H54 (cell line): ENCODE measurements around the gene SCUBE1.

Experiments
- DNase-seq: peaks from one replicate; pipeline ENCODE4 v3.0.0; 2011; ENCODE audit warnings: low spot score, mixed read lengths; ENCODE audit not compliant: insufficient read length
- FAIRE-seq: peaks from 3 replicates; lab custom pipeline; 2011; peaks lifted over from hg19 to GRCh38; lab: Jason Lieb, UNC
- POLR2A ChIP-seq: IDR thresholded peaks from 2 replicates; pipeline ENCODE4 v1.6.1; 2011; ENCODE audit warnings: low read depth, mild to moderate bottlenecking, low read length

The SCUBE1 gene

GRCh38 chr22:43297270-43298061 is 45.7 kb downstream of the SCUBE1 start:
- FAIRE-seq: no peak
- TF ChIP-seq POLR2A: no peak
- DNase-seq: no peak

GRCh38 chr22:43296276-43296902 is 46.8 kb downstream of the SCUBE1 start:
- TF ChIP-seq POLR2A: no peak
- DNase-seq (no peak), FAIRE-seq (no peak)

GRCh38 chr22:43295660-43296059 is 47.5 kb downstream of the SCUBE1 start:
- TF ChIP-seq POLR2A: no peak
- DNase-seq (no peak), FAIRE-seq (no peak)

GRCh38 chr22:43295173-43295572 is 48.0 kb downstream of the SCUBE1 start:
- DNase-seq (no peak), FAIRE-seq (no peak)
- TF ChIP-seq POLR2A: no peak

- peak; percentile 19 for DNase-seq
- no peak for FAIRE-seq
- no peak for TF ChIP-seq POLR2A
These were observed 49.3 kb downstream of the SCUBE1 start for GRCh38 chr22:43293655-43294392.

- TF ChIP-seq POLR2A: no peak
- no peak for FAIRE-seq
- no peak for DNase-seq
These were observed 49.9 kb downstream of the SCUBE1 start for GRCh38 chr22:43293259-43293654.

GRCh38 chr22:43292630-43293018 is 50.5 kb downstream of the SCUBE1 start:
- TF ChIP-seq POLR2A: no peak
- DNase-seq (no peak), FAIRE-seq (no peak)

GRCh38 chr22:43291381-43291780 is 51.8 kb downstream of the SCUBE1 start:
- no peak for TF ChIP-seq POLR2A
- FAIRE-seq: no peak
- no peak for DNase-seq

- DNase-seq (peak; percentile 24), FAIRE-seq (no peak)
- no peak for TF ChIP-seq POLR2A
These were observed 53.0 kb downstream of the SCUBE1 start for GRCh38 chr22:43289976-43290721.

- TF ChIP-seq POLR2A: no peak
- no peak for DNase-seq
- no peak for FAIRE-seq
These were observed 53.6 kb downstream of the SCUBE1 start for GRCh38 chr22:43289531-43289963.

GRCh38 chr22:43288807-43289420 is 54.3 kb downstream of the SCUBE1 start:
- no peak for TF ChIP-seq POLR2A
- DNase-seq (no peak), FAIRE-seq (no peak)

GRCh38 chr22:43288378-43288777 is 54.8 kb downstream of the SCUBE1 start:
- DNase-seq: no peak
- no peak for TF ChIP-seq POLR2A
- FAIRE-seq: no peak

GRCh38 chr22:43287441-43287840 is 55.7 kb downstream of the SCUBE1 start:
- FAIRE-seq (no peak), DNase-seq (no peak)
- TF ChIP-seq POLR2A: no peak
